SHP77 treated with DMSO at 0.1 percent for 48 hours (cell line): ENCODE results near the gene RDH13.
"Not testable (repeated sequence)": the region's sequence is repeated elsewhere in the genome, so short reads cannot be mapped to it uniquely, and the experiment has no call there.

Experiments
- DNase-seq: peaks from one replicate; lab custom pipeline; 2025; lab: John Stamatoyannopoulos, UW

Gene RDH13

GRCh38 chr19:55062735-55063491 lies at the start of gene RDH13:
RDH13 (minus strand) TSS chr19:55063148; CDS start chr19:55063032, 116 bp downstream.
- DNase-seq: peak; percentile 75

GRCh38 chr19:55112246-55112776 lies 49.4 kb upstream of the RDH13 start:
- no peak for DNase-seq

GRCh38 chr19:55111238-55111831 lies 48.4 kb upstream of the RDH13 start:
- no peak for DNase-seq

- DNase-seq: no peak
Measured at GRCh38 chr19:55109527-55110291, 46.8 kb upstream of the RDH13 start.

- not testable (repeated sequence) for DNase-seq
Measured at GRCh38 chr19:55107252-55107651, 44.3 kb upstream of the RDH13 start.

- no peak for DNase-seq
Measured at GRCh38 chr19:55106591-55106990, 43.6 kb upstream of the RDH13 start.

GRCh38 chr19:55105237-55105636 lies 42.3 kb upstream of the RDH13 start:
- DNase-seq: no peak

GRCh38 chr19:55103190-55103589 lies 40.2 kb upstream of the RDH13 start:
- no peak for DNase-seq

GRCh38 chr19:55101261-55101660 lies 38.3 kb upstream of the RDH13 start:
- DNase-seq: no peak

- DNase-seq: no peak
Measured at GRCh38 chr19:55099557-55100506, 36.9 kb upstream of the RDH13 start.

GRCh38 chr19:55098716-55099556 lies 36.0 kb upstream of the RDH13 start:
- DNase-seq: no peak

GRCh38 chr19:55097864-55098715 lies 35.1 kb upstream of the RDH13 start:
- no peak for DNase-seq

- no peak for DNase-seq
Measured at GRCh38 chr19:55096061-55096701, 33.2 kb upstream of the RDH13 start.

- DNase-seq: no peak
Measured at GRCh38 chr19:55095260-55096060, 32.5 kb upstream of the RDH13 start.

GRCh38 chr19:55094456-55095259 lies 31.7 kb upstream of the RDH13 start:
- no peak for DNase-seq

- no peak for DNase-seq
Measured at GRCh38 chr19:55092423-55093318, 29.7 kb upstream of the RDH13 start.
